PFSK-1 (cell line): ENCODE measurements around the gene ONECUT1.

Experiments used
- POLR2AphosphoS5 ChIP-seq: IDR thresholded peaks from 2 replicates; pipeline ENCODE4 v1.6.1; 2012; ENCODE audit warnings: low read depth, mild to moderate bottlenecking, control low read depth, low read length, moderate library complexity
- TAF1 ChIP-seq: IDR thresholded peaks from 2 replicates; pipeline ENCODE4 v1.6.1; 2012; ENCODE audit warnings: low read length, control low read depth, borderline replicate concordance; ENCODE audit not compliant: insufficient read depth

- TF ChIP-seq POLR2AphosphoS5 (no peak), TAF1 (no peak)
These were observed 55.8 kb downstream of the ONECUT1 start for GRCh38 chr15:52734329-52734728.
